Erythroblast (primary cell): ENCODE measurements around the gene GPC4.

ENCODE experiments used
- DNase-seq, 2 experiments: peaks; one replicate each; lab custom pipeline; 2025; lab: John Stamatoyannopoulos, UW
- GATA1 ChIP-seq: IDR thresholded peaks from 2 replicates; pipeline ENCODE4 v1.6.1; 2011; ENCODE audit warnings: low read depth, mild to moderate bottlenecking, control low read depth, low read length, moderate library complexity
- POLR2A ChIP-seq: IDR thresholded peaks from 2 replicates; pipeline ENCODE4 v1.6.1; 2011; ENCODE audit warnings: mild to moderate bottlenecking, low read length

Gene GPC4

GRCh38 chrX:133401536-133401935 lies 13.8 kb downstream of the GPC4 start:
- DNase-seq: no peak
- TF ChIP-seq GATA1 (no peak), POLR2A (no peak)

GRCh38 chrX:133399411-133399810 lies 15.9 kb downstream of the GPC4 start:
- no peak for DNase-seq

GRCh38 chrX:133394765-133395164 lies 20.5 kb downstream of the GPC4 start:
- TF ChIP-seq POLR2A (no peak), GATA1 (no peak)
- no peak for DNase-seq

More at GRCh38 chrX:133399411-133399810, 15.9 kb downstream of the GPC4 start:
- TF ChIP-seq GATA1 (no peak), POLR2A (no peak)

GRCh38 chrX:133392671-133393070 lies 22.6 kb downstream of the GPC4 start:
- no peak for TF ChIP-seq POLR2A
- TF ChIP-seq GATA1: no peak
- DNase-seq: no peak

GRCh38 chrX:133391111-133391510 lies 24.2 kb downstream of the GPC4 start:
- DNase-seq: no peak
- TF ChIP-seq POLR2A: no peak
- no peak for TF ChIP-seq GATA1

- DNase-seq: no peak
- no peak for TF ChIP-seq POLR2A
- no peak for TF ChIP-seq GATA1
Measured at GRCh38 chrX:133390676-133391075, 24.6 kb downstream of the GPC4 start.

- TF ChIP-seq POLR2A (no peak), GATA1 (no peak)
- DNase-seq: no peak
Measured at GRCh38 chrX:133389975-133390374, 25.3 kb downstream of the GPC4 start.

GRCh38 chrX:133384454-133384853 lies 30.8 kb downstream of the GPC4 start:
- no peak for DNase-seq
- TF ChIP-seq POLR2A: no peak
- no peak for TF ChIP-seq GATA1

GRCh38 chrX:133380711-133381619 lies 34.3 kb downstream of the GPC4 start:
- TF ChIP-seq POLR2A (no peak), GATA1 (no peak)
- DNase-seq: no peak

GRCh38 chrX:133376422-133376821 lies 38.9 kb downstream of the GPC4 start:
- no peak for DNase-seq
- TF ChIP-seq POLR2A (no peak), GATA1 (no peak)

- no peak for TF ChIP-seq POLR2A
- TF ChIP-seq GATA1: no peak
- DNase-seq: no peak
Measured at GRCh38 chrX:133375615-133376340, 39.5 kb downstream of the GPC4 start.

GRCh38 chrX:133374874-133375387 lies 40.4 kb downstream of the GPC4 start:
- TF ChIP-seq POLR2A (no peak), GATA1 (no peak)
- no peak for DNase-seq

- DNase-seq: no peak
- TF ChIP-seq POLR2A (no peak), GATA1 (no peak)
Measured at GRCh38 chrX:133373386-133374079, 41.8 kb downstream of the GPC4 start.
